GM12878 (cell line): ENCODE results near the gene PSMA8. TPM values are rescaled to one million over a fixed set of nuclear protein-coding genes. Genes with fewer than 3 reads are reported as not detected.
"Not testable (repeated sequence)": the region's sequence is repeated elsewhere in the genome, so short reads cannot be mapped to it uniquely, and the experiment has no call there.

Source experiments
- ATAC-seq: fragments of 200-7000 bp; cut with Tn5 transposase; 3 replicates; pipeline ENCODE4 v1.9.1; 2020; ENCODE audit warnings: mild to moderate bottlenecking, moderate library complexity
- BruUV-seq: library from RNA; stranded (reverse); fragments of 400-500 nt; replicated peaks from 2 replicates; lab custom pipeline; 2021; lab: Mats Ljungman, UMichigan
- CTCF ChIA-PET: fragments of 300-600 bp; sonication (Branson Sonifier 250); formaldehyde crosslinking; extraction: SDS; loops from one replicate; lab custom pipeline; 2021; ENCODE audit warnings: inconsistent platforms; lab: Yijun Ruan, JAX
- POLR2A ChIA-PET: fragments of 350-600 bp; formaldehyde crosslinking; extraction: SDS; loops from one replicate; lab custom pipeline; 2021; ENCODE audit warnings: inconsistent platforms; lab: Charles Lee
- RAD21 ChIA-PET: fragments of 300-600 bp; sonication (Branson Sonifier 250); formaldehyde crosslinking; loops from one replicate; lab custom pipeline; 2023; ENCODE audit warnings: antibody characterized with exemption; ENCODE audit not compliant: unreplicated experiment; lab: Charles Lee
- SMC1A ChIA-PET: fragments of 300-600 bp; sonication (Branson Sonifier 250); formaldehyde crosslinking; loops from one replicate; lab custom pipeline; 2023; ENCODE audit not compliant: unreplicated experiment, uncharacterized antibody; lab: Charles Lee
- DNase-seq: peaks from one replicate; pipeline ENCODE4 v3.0.0-alpha.2; 2011; ENCODE audit warnings: low read depth, low spot score
- FAIRE-seq: peaks from 3 replicates; lab custom pipeline; 2011; peaks lifted over from hg19 to GRCh38; lab: Jason Lieb, UNC
- H2AFZ ChIP-seq: 2 replicates; pipeline ENCODE4 v1.6.0; 2011; ENCODE audit warnings: low read depth, low read length, control low read depth; ENCODE audit not compliant: control insufficient read depth
- H3K27ac ChIP-seq: 2 replicates; pipeline ENCODE4 v1.5.1; 2011; ENCODE audit warnings: control low read depth; ENCODE audit not compliant: control insufficient read depth, insufficient read depth
- H3K27me3 ChIP-seq, 2 experiments: replicated peaks in 1 of 2; 2 replicates each; pipeline versions ENCODE4 v1.6.0 to v1.6.1; 2011; ENCODE audit warnings: low read length in 1 of 2; ENCODE audit not compliant: control insufficient read depth in 2 of 2, insufficient read depth in 2 of 2
- H3K36me3 ChIP-seq, 2 experiments: 2 replicates each; pipeline ENCODE4 v1.5.1; 2011; ENCODE audit warnings: low read length in 1 of 2; ENCODE audit not compliant: control insufficient read depth in 2 of 2, insufficient read depth in 2 of 2
- H3K4me1 ChIP-seq: 2 replicates; pipeline ENCODE4 v1.6.1; 2011; ENCODE audit warnings: mild to moderate bottlenecking, low read length, moderate library complexity, mixed read lengths; ENCODE audit not compliant: control insufficient read depth, insufficient read depth
- H3K4me2 ChIP-seq: 2 replicates; pipeline ENCODE4 v1.6.0; 2011; ENCODE audit warnings: control low read depth; ENCODE audit not compliant: control insufficient read depth, insufficient read depth
- H3K4me3 ChIP-seq: fragments of 200-600 bp; sonication (generic); 2 replicates; pipeline ENCODE4 v1.5.1; 2016
- H3K79me2 ChIP-seq: 2 replicates; pipeline ENCODE4 v1.6.0; 2011; ENCODE audit warnings: low read length; ENCODE audit not compliant: control insufficient read depth, insufficient read depth
- H3K9ac ChIP-seq: 2 replicates; pipeline ENCODE4 v1.8.0; 2011; ENCODE audit warnings: low read length, control low read depth, mixed read lengths; ENCODE audit not compliant: control insufficient read depth, insufficient read depth
- H3K9me3 ChIP-seq: replicated peaks from 3 replicates; pipeline ENCODE4 v1.5.1; 2011; ENCODE audit warnings: mild to moderate bottlenecking, low read length; ENCODE audit not compliant: control insufficient read depth, insufficient read depth
- H4K20me1 ChIP-seq: 2 replicates; pipeline ENCODE4 v1.6.0; 2011; ENCODE audit not compliant: control insufficient read depth, insufficient read depth
- BCL11A ChIP-seq: IDR thresholded peaks from 2 replicates; pipeline ENCODE4 v1.6.1; 2011; ENCODE audit warnings: low read depth, low read length
- BHLHE40 ChIP-seq, 2 experiments: fragments of 450-650 bp in 1 of 2; IDR thresholded peaks; 2 replicates each; pipeline ENCODE4 v1.6.1; 2011 to 2017; ENCODE audit warnings: low read depth in 2 of 2, borderline replicate concordance in 1 of 2, improper control_type of control experiment in 1 of 2, low read length in 1 of 2, mild to moderate bottlenecking in 1 of 2
- DPF2 ChIP-seq: fragments of 450-650 bp; IDR thresholded peaks from 2 replicates; pipeline ENCODE4 v1.6.1; 2017; ENCODE audit warnings: mild to moderate bottlenecking
- EP300 ChIP-seq, 2 experiments: fragments of 150-350 bp in 1 of 2; IDR thresholded peaks; 2 replicates each; pipeline ENCODE4 v1.6.1; 2011 to 2012; ENCODE audit warnings: low read depth in 2 of 2, low read length in 2 of 2, borderline replicate concordance in 1 of 2, improper control_type of control experiment in 1 of 2, inconsistent platforms in 1 of 2; ENCODE audit not compliant: control insufficient read depth in 1 of 2
- IKZF1 ChIP-seq: fragments of 450-650 bp; conservative IDR thresholded peaks from 2 replicates; pipeline ENCODE4 v1.6.1; 2017; ENCODE audit warnings: antibody characterized with exemption, mild to moderate bottlenecking
- IKZF2 ChIP-seq, 2 experiments: fragments of 450-650 bp; IDR thresholded peaks; 2 replicates each; pipeline ENCODE4 v1.6.1; 2017; ENCODE audit warnings: mild to moderate bottlenecking in 2 of 2, moderate library complexity in 2 of 2
- MEF2B ChIP-seq: fragments of 450-650 bp; IDR thresholded peaks from 2 replicates; pipeline ENCODE4 v1.6.1; 2018; ENCODE audit warnings: mild to moderate bottlenecking, moderate library complexity; ENCODE audit not compliant: partially characterized antibody, poor library complexity, severe bottlenecking
- MLLT1 ChIP-seq: fragments of 450-650 bp; IDR thresholded peaks from 2 replicates; pipeline ENCODE4 v1.6.1; 2016; ENCODE audit warnings: mild to moderate bottlenecking
- NBN ChIP-seq: fragments of 450-650 bp; IDR thresholded peaks from 2 replicates; pipeline ENCODE4 v1.6.1; 2016
- NR2C1 ChIP-seq: fragments of 450-650 bp; IDR thresholded peaks from 2 replicates; pipeline ENCODE4 v1.6.1; 2017; ENCODE audit warnings: antibody characterized with exemption, mild to moderate bottlenecking, moderate library complexity
- RELB ChIP-seq: fragments of 450-650 bp; IDR thresholded peaks from 2 replicates; pipeline ENCODE4 v1.6.1; 2017; ENCODE audit warnings: low read depth, mild to moderate bottlenecking, moderate library complexity
- YY1 ChIP-seq: IDR thresholded peaks from 2 replicates; pipeline ENCODE4 v1.6.1; 2011; ENCODE audit warnings: low read depth, mild to moderate bottlenecking, low read length
- ZNF207 ChIP-seq: fragments of 450-650 bp; IDR thresholded peaks from 2 replicates; pipeline ENCODE4 v1.6.1; 2014; ENCODE audit warnings: antibody characterized with exemption, mild to moderate bottlenecking, borderline replicate concordance
- ZNF384 ChIP-seq: IDR thresholded peaks from 2 replicates; pipeline ENCODE4 v1.6.1; 2012; ENCODE audit warnings: low read depth, mild to moderate bottlenecking, low read length, improper control_type of control experiment, borderline replicate concordance
- WGBS: methylation state at CpG from one replicate; pipeline ENCODE4 v1.1.6; 2016; ENCODE audit warnings: low lambda C conversion rate; ENCODE audit not compliant: insufficient replicate concordance, insufficient coverage; ENCODE audit errors: missing lambda C conversion rate; 5-methylcytosine and 5-hydroxymethylcytosine counted together
- in situ Hi-C: fragments of 300-500 bp; cut with MboI; formaldehyde crosslinking; loops from 9 replicates; pipeline ENCODE4 v1.14.3; 2018; ENCODE audit warnings: mixed read lengths
- intact Hi-C: fragments of 100-400 bp; cut with micrococcal nuclease; formaldehyde crosslinking; loops from one replicate; pipeline ENCODE4 v1.14.2; 2022; ENCODE audit not compliant: unreplicated experiment
- polyA plus RNA-seq, 11 experiments: library from polyadenylated mRNA; depleted of rRNA in 4 of 11; unstranded in 6 of 11; stranded (reverse) in 5 of 11; fragments of >200 nt; fragmentation: Nextera tagmentation in 4 of 11; fragmentation: Illumina TruSeq in 1 of 11; extraction: Ambion mirVana in 4 of 11; extraction: Trizol in 1 of 11; gene quantifications; 1 replicate in 1 of 11; 2 replicates in 10 of 11; pipeline versions ENCODE4 v1.2.1 to v1.2.3, GENCODE V29; 2011 to 2016; ENCODE audit warnings: inconsistent platforms in 2 of 11, missing spikeins in 2 of 11, low read depth in 1 of 11
- total RNA-seq, 4 experiments: library from RNA; depleted of rRNA in 3 of 4; stranded (reverse); fragments of >200 nt in 3 of 4; fragmentation: Illumina TruSeq in 1 of 4; extraction: Trizol in 1 of 4; gene quantifications; 2 replicates each; pipeline versions ENCODE4 v1.2.1 to v1.2.3, GENCODE V29; 2013 to 2021
- TF ChIP-seq, protein P1 (sequence below): fragments of 450-650 bp; IDR thresholded peaks from 2 replicates; pipeline ENCODE4 v1.6.1; 2017; ENCODE audit warnings: mild to moderate bottlenecking, low read depth, inconsistent platforms; ENCODE audit not compliant: poor library complexity, severe bottlenecking

The PSMA8 gene
- total and polyA plus RNA-seq, 10 of the 15 experiments (the other 5 are each of a cell fraction or from before 2014, with no cell fraction given): 0.07 to 0.15 (median 0.09) TPM; not detected in 6

DNA sequence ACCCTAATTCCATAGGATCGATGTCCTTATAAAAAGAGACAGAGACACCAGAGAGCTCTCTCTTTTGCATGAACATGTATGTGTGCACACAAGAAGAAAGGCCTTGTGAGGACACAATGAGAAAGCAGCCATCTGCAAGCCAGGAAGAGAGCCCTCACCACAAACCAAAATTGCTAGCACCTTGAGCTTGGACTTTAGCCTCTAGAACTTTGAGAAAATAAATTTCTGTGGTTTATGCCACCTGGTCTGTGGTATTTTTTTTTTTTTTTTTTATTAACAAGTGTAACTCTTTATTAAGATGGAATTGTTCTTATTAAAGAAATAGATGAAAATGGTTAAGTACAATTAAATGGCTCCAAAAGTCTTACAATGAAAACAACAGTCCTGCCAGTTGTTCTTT, 33.9 kb downstream of the PSMA8 start:
- FAIRE-seq, H3K4me3 ChIP-seq, intact Hi-C loops, H4K20me1 ChIP-seq, H3K27ac ChIP-seq, in situ Hi-C loops, H3K4me2 ChIP-seq, BruUV-seq, H3K4me1 ChIP-seq, H3K9ac ChIP-seq, H3K9me3 ChIP-seq, H3K27me3 ChIP-seq, H3K36me3 ChIP-seq, H3K79me2 ChIP-seq: not testable (repeated sequence)
- POLR2A ChIA-PET: interaction anchor here (0.6 to 1.1 kb wide), 6 partner anchors 9 to 102 kb away, joined by 3 to 5 read pairs (median 3); no protein-coding TSS in a partner anchor
- SMC1A ChIA-PET: interaction anchor here (0.6 to 2.7 kb wide), 13 partner anchors 9 to 1018 kb away, joined by 3 to 26 read pairs (median 4); no protein-coding TSS in a partner anchor
- peak overlapping the region; percentile 54 for H2AFZ ChIP-seq
- DNase-seq (peak; percentile 61), ATAC-seq (peak; percentile 98)
- RAD21 ChIA-PET: interaction anchor here (0.7 to 1.6 kb wide), 7 partner anchors 9 to 79 kb away, joined by 3 to 10 read pairs (median 3); no protein-coding TSS in a partner anchor
- CTCF ChIA-PET: interaction anchor here (0.6 to 2.0 kb wide), 5 partner anchors 10 to 94 kb away, joined by 3 to 6 read pairs (median 3); no protein-coding TSS in a partner anchor
- WGBS: 30% methylated on average over 1 of the region's 1 CpG
- TF ChIP-seq IKZF2 (IDR thresholded peaks at IDR 0.05) (peak; percentile 74 to 80; a peak in 3 of 4 replicates), MEF2B (peak; percentile 67), ZNF384 (peak; percentile 88), BHLHE40 (IDR thresholded peaks at IDR 0.05; ENCODE audit: borderline replicate concordance in 1 of 2, low read depth in 2 of 2, low read length in 1 of 2) (peak in 1 of 2 experiments; percentile 28; a peak in 1 of 4 replicates), MLLT1 (peak; percentile 97), NBN (peak; percentile 68), RELB (peak; percentile 78), YY1 (0 out of 2 replicates have a peak, but pooled peaks have one; percentile 20), DPF2 (peak; percentile 65), IKZF1 (peak; percentile 58), NR2C1 (peak; percentile 30; the same call in 1 of the 2 replicates), ZNF207 (peak; percentile 44; the same call in 1 of the 2 replicates), BCL11A (peak; percentile 31; the same call in 1 of the 2 replicates), EP300 (IDR thresholded peaks at IDR 0.05; ENCODE audit: borderline replicate concordance in 1 of 2, control insufficient read depth in 1 of 2, low read depth in 2 of 2, low read length in 2 of 2) (peak; percentile 42 to 51; a peak in 1 of 4 replicates)
- TF ChIP-seq, protein P1, sequence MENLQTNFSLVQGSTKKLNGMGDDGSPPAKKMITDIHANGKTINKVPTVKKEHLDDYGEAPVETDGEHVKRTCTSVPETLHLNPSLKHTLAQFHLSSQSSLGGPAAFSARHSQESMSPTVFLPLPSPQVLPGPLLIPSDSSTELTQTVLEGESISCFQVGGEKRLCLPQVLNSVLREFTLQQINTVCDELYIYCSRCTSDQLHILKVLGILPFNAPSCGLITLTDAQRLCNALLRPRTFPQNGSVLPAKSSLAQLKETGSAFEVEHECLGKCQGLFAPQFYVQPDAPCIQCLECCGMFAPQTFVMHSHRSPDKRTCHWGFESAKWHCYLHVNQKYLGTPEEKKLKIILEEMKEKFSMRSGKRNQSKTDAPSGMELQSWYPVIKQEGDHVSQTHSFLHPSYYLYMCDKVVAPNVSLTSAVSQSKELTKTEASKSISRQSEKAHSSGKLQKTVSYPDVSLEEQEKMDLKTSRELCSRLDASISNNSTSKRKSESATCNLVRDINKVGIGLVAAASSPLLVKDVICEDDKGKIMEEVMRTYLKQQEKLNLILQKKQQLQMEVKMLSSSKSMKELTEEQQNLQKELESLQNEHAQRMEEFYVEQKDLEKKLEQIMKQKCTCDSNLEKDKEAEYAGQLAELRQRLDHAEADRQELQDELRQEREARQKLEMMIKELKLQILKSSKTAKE: peak; percentile 64
